GM12874 (cell line): Measurements from ENCODE around the gene TPI1.

Experiments used
- CTCF ChIP-seq: IDR thresholded peaks from 2 replicates; pipeline ENCODE4 v1.5.1; 2011; ENCODE audit warnings: low read depth, mild to moderate bottlenecking, control low read depth, low read length, moderate library complexity; ENCODE audit not compliant: insufficient read depth

TPI1 gene

GRCh38 chr12:6896846-6897435, 29.6 kb downstream of the TPI1 start:
- TF ChIP-seq CTCF, result no peak

GRCh38 chr12:6899427-6899826, 32.1 kb downstream of the TPI1 start:
- no peak for TF ChIP-seq CTCF

GRCh38 chr12:6899837-6900519, 32.6 kb downstream of the TPI1 start:
- TF ChIP-seq CTCF, result no peak

DNA sequence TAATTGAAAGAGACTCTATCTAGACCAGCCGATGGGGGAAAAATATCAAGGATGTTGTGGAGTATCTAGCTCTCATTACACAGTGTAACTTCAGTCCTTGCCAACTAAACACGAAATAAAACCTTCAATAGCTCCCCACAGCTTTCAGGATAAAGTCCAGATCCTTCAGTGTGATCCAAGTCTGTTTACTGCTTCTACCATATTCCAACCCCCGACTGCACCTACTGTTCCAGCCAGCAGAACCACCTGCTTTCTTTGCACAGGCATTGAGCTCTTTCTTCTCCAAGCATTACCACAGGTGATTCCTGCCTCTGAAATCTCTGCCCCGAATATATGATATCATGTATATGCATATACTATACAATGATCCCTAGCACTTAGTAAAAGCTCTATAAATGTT, 35.1 kb downstream of the TPI1 start:
- no peak for TF ChIP-seq CTCF

DNA sequence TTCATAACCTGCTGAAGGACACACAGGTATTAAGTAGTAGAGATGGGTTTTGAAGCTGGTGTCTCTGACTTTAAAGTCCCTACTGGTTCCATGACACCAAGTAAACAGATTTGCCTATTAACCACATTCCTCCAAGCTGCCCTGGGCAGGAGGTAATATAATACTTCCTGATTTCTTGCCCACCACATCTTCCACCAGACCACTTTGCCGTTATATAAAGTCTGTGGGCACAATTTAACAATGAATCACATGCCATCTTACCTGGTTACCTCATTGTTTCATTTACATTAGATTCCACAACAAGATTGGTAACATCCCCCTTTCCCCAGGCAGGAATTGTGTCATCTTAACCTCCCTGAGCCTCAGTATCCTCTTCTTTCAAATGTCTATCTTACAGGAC, 36.4 kb downstream of the TPI1 start:
- no peak for TF ChIP-seq CTCF

GRCh38 chr12:6904280-6905276, 37.2 kb downstream of the TPI1 start, which contains the start of gene LRRC23:
Gene LRRC23 (plus strand): TSS chr12:6904822. CDS start chr12:6905634, 812 bp downstream.
- TF ChIP-seq CTCF, result no peak
